H1 (cell line): ENCODE data around the gene RTCA. TPM values are rescaled to one million over a fixed set of nuclear protein-coding genes. Genes with fewer than 3 reads are reported as not detected.

Experiments used
- CTCF ChIA-PET: fragments of 300-600 bp; sonication (Branson Sonifier 250); formaldehyde crosslinking; loops from one replicate; lab custom pipeline; 2021; ENCODE audit not compliant: partially characterized antibody; lab: Charles Lee
- POLR2A ChIA-PET: fragments of 300-600 bp; sonication (Branson Sonifier 250); formaldehyde crosslinking; loops from one replicate; lab custom pipeline; 2021; ENCODE audit warnings: inconsistent platforms; ENCODE audit not compliant: partially characterized antibody; lab: Charles Lee
- DNase-seq, 2 experiments: peaks; one replicate each; pipeline versions ENCODE4 v3.0.0 to v3.0.0-alpha.2; 2010 to 2022; ENCODE audit warnings: low spot score in 2 of 2, low read depth in 1 of 2, mixed read lengths in 1 of 2
- FAIRE-seq: peaks from 2 replicates; lab custom pipeline; 2011; peaks lifted over from hg19 to GRCh38; lab: Jason Lieb, UNC
- H2AFZ ChIP-seq: 2 replicates; pipeline ENCODE4 v1.8.1; 2012; ENCODE audit warnings: low read length, inconsistent platforms
- H2AK5ac ChIP-seq: 2 replicates; pipeline ENCODE4 v1.6.1; 2013; ENCODE audit warnings: low read depth, low read length
- H2BK120ac ChIP-seq: replicated peaks from 2 replicates; pipeline ENCODE3; 2013; ENCODE audit warnings: low read depth, low read length, inconsistent platforms
- H2BK12ac ChIP-seq: 2 replicates; pipeline ENCODE4 v1.6.1; 2013; ENCODE audit warnings: low read depth, low read length
- H2BK15ac ChIP-seq: 2 replicates; pipeline ENCODE4 v1.6.1; 2013; ENCODE audit warnings: low read length
- H2BK20ac ChIP-seq: 2 replicates; pipeline ENCODE4 v1.6.1; 2013; ENCODE audit warnings: low read length
- H2BK5ac ChIP-seq: 2 replicates; pipeline ENCODE4 v1.6.1; 2013; ENCODE audit warnings: low read depth, low read length
- H3K14ac ChIP-seq: 2 replicates; pipeline ENCODE4 v1.6.1; 2013; ENCODE audit warnings: inconsistent platforms; ENCODE audit not compliant: insufficient read length
- H3K18ac ChIP-seq: 2 replicates; pipeline ENCODE4 v1.6.1; 2013; ENCODE audit warnings: low read length; ENCODE audit errors: extremely low read depth
- H3K23ac ChIP-seq: 2 replicates; pipeline ENCODE4 v1.6.1; 2013; ENCODE audit warnings: inconsistent platforms; ENCODE audit not compliant: insufficient read length
- H3K23me2 ChIP-seq: 2 replicates; pipeline ENCODE4 v1.6.1; 2013; ENCODE audit warnings: low read depth, low read length
- H3K27ac ChIP-seq: 2 replicates; pipeline ENCODE4 v1.6.1; 2011; ENCODE audit warnings: low read depth, low read length, inconsistent platforms
- H3K27me3 ChIP-seq, 4 experiments: replicated peaks in 1 of 4; 1 replicate in 1 of 4; 2 replicates in 3 of 4; pipeline versions ENCODE4 v1.6.1 to v1.8.1; 2011 to 2013; ENCODE audit warnings: low read length in 3 of 4, mild to moderate bottlenecking in 3 of 4, inconsistent platforms in 2 of 4, mixed read lengths in 2 of 4, moderate library complexity in 1 of 4; ENCODE audit not compliant: control insufficient read depth in 3 of 4, insufficient read depth in 3 of 4; ENCODE audit errors: extremely low read depth in 1 of 4
- H3K36me3 ChIP-seq, 4 experiments: 2 replicates each; pipeline versions ENCODE4 v1.6.1 to v1.8.1; 2011 to 2013; ENCODE audit warnings: mild to moderate bottlenecking in 4 of 4, low read length in 3 of 4, moderate library complexity in 2 of 4, control low read depth in 1 of 4, inconsistent platforms in 1 of 4; ENCODE audit not compliant: insufficient read depth in 4 of 4, control insufficient read depth in 2 of 4
- H3K4ac ChIP-seq: replicated peaks from 2 replicates; pipeline ENCODE3; 2013; ENCODE audit warnings: low read length, low read depth, mixed read lengths, inconsistent platforms; ENCODE audit not compliant: insufficient read length
- H3K4me1 ChIP-seq, 4 experiments: replicated peaks in 1 of 4; 1 replicate in 1 of 4; 2 replicates in 3 of 4; pipeline versions ENCODE4 v1.6.1 to v1.8.1; 2011 to 2013; ENCODE audit warnings: low read length in 3 of 4, inconsistent platforms in 2 of 4, mixed read lengths in 1 of 4; ENCODE audit not compliant: insufficient read depth in 4 of 4, control insufficient read depth in 3 of 4
- H3K4me2 ChIP-seq, 2 experiments: 2 replicates each; pipeline versions ENCODE4 v1.6.1 to v1.8.1; 2011 to 2013; ENCODE audit warnings: low read depth in 2 of 2, low read length in 2 of 2, control low read depth in 1 of 2, inconsistent platforms in 1 of 2, mild to moderate bottlenecking in 1 of 2; ENCODE audit not compliant: insufficient read depth in 1 of 2
- H3K4me3 ChIP-seq, 4 experiments: fragments of 200-600, 300-600 bp in 1 of 4; sonication (generic), shearing (Covaris generic), sonication (Bioruptor Twin) in 1 of 4; 2 replicates each; pipeline versions ENCODE4 v1.5.1 to v1.8.1; 2011 to 2016; ENCODE audit warnings: low read length in 4 of 4, low read depth in 3 of 4, control low read depth in 2 of 4, inconsistent platforms in 2 of 4, mild to moderate bottlenecking in 2 of 4, mixed read lengths in 1 of 4, moderate library complexity in 1 of 4; ENCODE audit not compliant: insufficient read depth in 2 of 4; ENCODE audit errors: extremely low read depth in 1 of 4
- H3K56ac ChIP-seq: replicated peaks from 2 replicates; pipeline ENCODE3; 2013; ENCODE audit warnings: low read depth, mild to moderate bottlenecking, mixed read lengths, low read length, inconsistent platforms; ENCODE audit not compliant: insufficient read length
- H3K79me1 ChIP-seq: 2 replicates; pipeline ENCODE4 v1.6.1; 2013; ENCODE audit warnings: low read depth, low read length, control low read depth
- H3K79me2 ChIP-seq, 2 experiments: 2 replicates each; pipeline versions ENCODE4 v1.6.1 to v1.8.1; 2012 to 2013; ENCODE audit warnings: low read length in 2 of 2, mild to moderate bottlenecking in 2 of 2, inconsistent platforms in 1 of 2; ENCODE audit not compliant: insufficient read depth in 2 of 2, control insufficient read depth in 1 of 2
- H3K9ac ChIP-seq, 4 experiments: replicated peaks in 1 of 4; 1 replicate in 1 of 4; 2 replicates in 3 of 4; pipeline versions ENCODE4 v1.6.1 to v1.8.1; 2011 to 2013; ENCODE audit warnings: low read depth in 3 of 4, low read length in 3 of 4, control low read depth in 2 of 4, mild to moderate bottlenecking in 2 of 4, moderate library complexity in 2 of 4, inconsistent platforms in 1 of 4; ENCODE audit errors: extremely low read depth in 1 of 4
- H3K9me3 ChIP-seq, 2 experiments: 2 replicates each; pipeline versions ENCODE4 v1.6.1 to v1.8.1; 2012 to 2013; ENCODE audit warnings: mild to moderate bottlenecking in 2 of 2, moderate library complexity in 2 of 2, control low read depth in 1 of 2, inconsistent platforms in 1 of 2, low read depth in 1 of 2, low read length in 1 of 2, mixed read lengths in 1 of 2; ENCODE audit not compliant: insufficient read depth in 2 of 2
- H4K20me1 ChIP-seq, 2 experiments: replicated peaks in 1 of 2; 2 replicates each; pipeline versions ENCODE3 to v1.8.1; 2011 to 2013; ENCODE audit warnings: inconsistent platforms in 2 of 2, low read length in 2 of 2, mild to moderate bottlenecking in 1 of 2; ENCODE audit not compliant: insufficient read depth in 2 of 2, control insufficient read depth in 1 of 2
- H4K5ac ChIP-seq: 2 replicates; pipeline ENCODE4 v1.6.1; 2013; ENCODE audit warnings: low read length, low read depth, mixed read lengths, inconsistent platforms; ENCODE audit not compliant: insufficient read length
- H4K8ac ChIP-seq: 2 replicates; pipeline ENCODE4 v1.8.0; 2013; ENCODE audit warnings: mild to moderate bottlenecking, moderate library complexity, low read length, inconsistent platforms; ENCODE audit not compliant: insufficient read depth; ENCODE audit errors: extremely low read depth
- H4K91ac ChIP-seq: replicated peaks from 2 replicates; pipeline ENCODE3; 2013; ENCODE audit warnings: low read length, mixed read lengths, inconsistent platforms; ENCODE audit not compliant: insufficient read length
- CBX5 ChIP-seq: fragments of 300-800, 300-1000 bp; sonication (generic); IDR thresholded peaks from 2 replicates; pipeline ENCODE4 v1.7.1; 2016; ENCODE audit warnings: antibody characterized with exemption, low read length, low read depth
- EZH2 ChIP-seq: fragments of 200-600 bp; sonication (generic); IDR thresholded peaks from 2 replicates; pipeline ENCODE4 v1.7.1; 2012; ENCODE audit warnings: low read depth, mild to moderate bottlenecking, moderate library complexity, low read length, inconsistent platforms; ENCODE audit not compliant: severe bottlenecking
- FOSL1 ChIP-seq: IDR thresholded peaks from 2 replicates; pipeline ENCODE4 v1.6.1; 2011; ENCODE audit warnings: mild to moderate bottlenecking, low read depth, low read length, moderate library complexity; ENCODE audit not compliant: insufficient read depth
- GTF2F1 ChIP-seq: IDR thresholded peaks from 2 replicates; pipeline ENCODE4 v1.6.1; 2012; ENCODE audit warnings: low read depth, low read length, improper control_type of control experiment, borderline replicate concordance
- KDM4A ChIP-seq: IDR thresholded peaks from one replicate; pipeline ENCODE4 v1.7.1; 2012; ENCODE audit warnings: low read depth, mild to moderate bottlenecking, moderate library complexity, low read length, inconsistent platforms; ENCODE audit not compliant: severe bottlenecking
- NANOG ChIP-seq: IDR thresholded peaks from 2 replicates; pipeline ENCODE4 v1.6.1; 2011; ENCODE audit warnings: low read length, low read depth, mild to moderate bottlenecking, inconsistent platforms; ENCODE audit not compliant: insufficient read depth, poor library complexity, severe bottlenecking
- SIN3A ChIP-seq, 2 experiments: IDR thresholded peaks in 1 of 2; conservative IDR thresholded peaks in 1 of 2; 2 replicates each; pipeline ENCODE4 v1.6.1; 2011 to 2012; ENCODE audit warnings: low read length in 2 of 2, improper control_type of control experiment in 1 of 2, low read depth in 1 of 2, mild to moderate bottlenecking in 1 of 2
- TAF7 ChIP-seq: optimal IDR thresholded peaks from 2 replicates; pipeline ENCODE3; 2011; ENCODE audit warnings: low read depth, mild to moderate bottlenecking, inconsistent platforms, low read length, moderate library complexity, borderline replicate concordance
- TCF12 ChIP-seq: IDR thresholded peaks from 2 replicates; pipeline ENCODE4 v1.6.1; 2011; ENCODE audit warnings: low read depth, mild to moderate bottlenecking, low read length
- WGBS, 2 experiments: shearing (Covaris generic) in 1 of 2; methylation state at CpG; one replicate each; pipeline versions ENCODE4 v1.1.6 to v1.1.7; 2013 to 2015; ENCODE audit warnings: low lambda C conversion rate in 2 of 2, mixed read lengths in 2 of 2, inconsistent platforms in 1 of 2, low coverage in 1 of 2, missing lambda C conversion rate in 1 of 2; ENCODE audit not compliant: insufficient replicate concordance in 2 of 2, insufficient coverage in 1 of 2, insufficient read length in 1 of 2; ENCODE audit errors: extremely low coverage in 1 of 2, missing lambda C conversion rate in 1 of 2; 5-methylcytosine and 5-hydroxymethylcytosine counted together
- polyA plus RNA-seq, 7 experiments: library from polyadenylated mRNA; depleted of rRNA in 3 of 7; stranded (reverse) in 5 of 7; unstranded in 2 of 7; fragments of >200 nt in 5 of 7; fragments of 200-250 nt in 2 of 7; gene quantifications; 1 replicate in 5 of 7; 2 replicates in 1 of 7; 4 replicates in 1 of 7; pipeline versions ENCODE4 v1.2.1 to v1.2.3, GENCODE V29; 2011 to 2013; ENCODE audit warnings: missing spikeins in 2 of 7, mixed read lengths in 2 of 7
- total RNA-seq: library from RNA; stranded (reverse); fragmentation: NEBNext Ultra II Directional; extraction: Animal tissue kit (Norgen Biotek cat#: 25700); gene quantifications from 2 replicates; pipeline ENCODE4 v1.2.1, GENCODE V29; 2021
- TF ChIP-seq, protein P1 (sequence below): IDR thresholded peaks from 2 replicates; pipeline ENCODE4 v1.6.1; 2011; ENCODE audit warnings: low read depth, mild to moderate bottlenecking, low read length; ENCODE audit not compliant: insufficient read depth
- TF ChIP-seq, protein P2 (sequence below): IDR thresholded peaks from 2 replicates; pipeline ENCODE4 v1.6.1; 2012; ENCODE audit warnings: low read length, inconsistent platforms

The RTCA gene
- total and polyA plus RNA-seq, 2 of the 8 experiments (the other 6 are each of a cell fraction or from before 2014, with no cell fraction given), result 13.8 to 31.6 TPM

DNA sequence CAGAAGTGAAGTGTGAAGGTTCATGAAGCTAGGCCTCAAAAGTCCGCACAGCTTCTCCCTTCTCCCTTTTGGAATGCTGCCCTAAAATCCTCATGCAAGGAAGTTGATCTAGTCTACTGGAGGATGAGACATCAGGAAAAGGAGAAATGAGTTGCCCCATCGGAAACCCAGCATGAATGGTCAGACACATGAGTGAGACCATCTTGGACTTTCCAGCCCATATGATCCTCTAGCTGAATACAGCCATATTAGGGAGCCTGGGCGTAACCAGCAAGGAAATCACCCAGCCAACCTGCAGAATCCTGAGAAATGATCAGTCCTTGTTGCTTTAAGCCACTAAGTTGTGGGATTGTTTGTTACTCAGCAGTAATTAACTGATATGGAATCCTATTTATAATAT lies 28.9 kb upstream of the RTCA start:
- H4K5ac ChIP-seq, result no peak overlapping the region
- H3K18ac ChIP-seq, result no peak overlapping the region
- H3K27me3 ChIP-seq, result no peaks in the 10 kb centered on the region
- no peak overlapping the region for H3K23ac ChIP-seq
- no peak overlapping the region for H2AFZ ChIP-seq
- no peak overlapping the region for H2AK5ac ChIP-seq
- no peak overlapping the region for H3K4me2 ChIP-seq
- H3K79me1 ChIP-seq, result no peaks in the 10 kb centered on the region; the same call in 1 of the 2 replicates
- WGBS, 2 experiments, result 93% methylated on average over 3 of the region's 3 CpGs; no CpG with 5 or more reads in 1 of the 2 experiments
- no peak overlapping the region for H3K27ac ChIP-seq
- H2BK5ac ChIP-seq, result no peak overlapping the region
- H3K56ac ChIP-seq, result no peak overlapping the region
- no peak overlapping the region for H4K91ac ChIP-seq
- H3K79me2 ChIP-seq, result no peaks in the 10 kb centered on the region
- H2BK20ac ChIP-seq, result no peak overlapping the region
- no peaks in the 10 kb centered on the region for H3K9me3 ChIP-seq
- no peak overlapping the region for H2BK15ac ChIP-seq
- H4K20me1 ChIP-seq, result peaks cover 0 to 2% of the 10 kb centered on the region in 2 experiments
- ChIA-PET POLR2A (interaction anchor here (0.6 to 3.0 kb wide), 3 partner anchors 11 to 114 kb away, joined by 4 to 9 read pairs (median 5); partner anchors contain the start of gene DBT), CTCF (no interaction called here)
- H3K23me2 ChIP-seq, result no peaks in the 10 kb centered on the region
- H4K8ac ChIP-seq, result no peak overlapping the region
- no peak overlapping the region for H3K4ac ChIP-seq
- H3K36me3 ChIP-seq, result peaks cover 0 to 35% (median 17%) of the 10 kb centered on the region in 4 experiments; a peak in 6 of 8 replicates
- no peak for FAIRE-seq
- H2BK12ac ChIP-seq, result no peak overlapping the region
- no peak overlapping the region for H3K14ac ChIP-seq
- no peak overlapping the region for H3K9ac ChIP-seq
- H2BK120ac ChIP-seq, result no peak overlapping the region
- H3K4me1 ChIP-seq, result no peaks in the 10 kb centered on the region
- DNase-seq, result no peak
- no peak overlapping the region for H3K4me3 ChIP-seq
- TF ChIP-seq, protein P1, sequence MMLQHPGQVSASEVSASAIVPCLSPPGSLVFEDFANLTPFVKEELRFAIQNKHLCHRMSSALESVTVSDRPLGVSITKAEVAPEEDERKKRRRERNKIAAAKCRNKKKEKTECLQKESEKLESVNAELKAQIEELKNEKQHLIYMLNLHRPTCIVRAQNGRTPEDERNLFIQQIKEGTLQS, result no peak
- TF ChIP-seq GTF2F1 (no peak), NANOG (no peak), FOSL1 (no peak), TAF7 (no peak), KDM4A (no peak), TCF12 (no peak), EZH2 (no peak), SIN3A (conservative IDR thresholded peaks at IDR 0.05 in 1 of 2, IDR thresholded peaks at IDR 0.05 in 1 of 2; ENCODE audit: low read depth in 1 of 2, low read length in 2 of 2) (no peak), CBX5 (no peak)
- TF ChIP-seq, protein P2, sequence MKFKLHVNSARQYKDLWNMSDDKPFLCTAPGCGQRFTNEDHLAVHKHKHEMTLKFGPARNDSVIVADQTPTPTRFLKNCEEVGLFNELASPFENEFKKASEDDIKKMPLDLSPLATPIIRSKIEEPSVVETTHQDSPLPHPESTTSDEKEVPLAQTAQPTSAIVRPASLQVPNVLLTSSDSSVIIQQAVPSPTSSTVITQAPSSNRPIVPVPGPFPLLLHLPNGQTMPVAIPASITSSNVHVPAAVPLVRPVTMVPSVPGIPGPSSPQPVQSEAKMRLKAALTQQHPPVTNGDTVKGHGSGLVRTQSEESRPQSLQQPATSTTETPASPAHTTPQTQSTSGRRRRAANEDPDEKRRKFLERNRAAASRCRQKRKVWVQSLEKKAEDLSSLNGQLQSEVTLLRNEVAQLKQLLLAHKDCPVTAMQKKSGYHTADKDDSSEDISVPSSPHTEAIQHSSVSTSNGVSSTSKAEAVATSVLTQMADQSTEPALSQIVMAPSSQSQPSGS, result no peak
